Fibroblast of villous mesenchyme (primary cell): ENCODE data around the gene SLC22A5. TPM values are rescaled to one million over a fixed set of nuclear protein-coding genes. Genes with fewer than 3 reads are reported as not detected.

ENCODE experiments used
- DNase-seq: peaks from one replicate; pipeline ENCODE4 v3.0.0-alpha.2; 2010; ENCODE audit warnings: low read depth
- H3K4me3 ChIP-seq: 2 replicates; pipeline ENCODE4 v1.5.1; 2011; ENCODE audit warnings: low read depth, mild to moderate bottlenecking, low read length
- CTCF ChIP-seq: IDR thresholded peaks from 2 replicates; pipeline ENCODE4 v1.5.1; 2012; ENCODE audit warnings: low read depth, mild to moderate bottlenecking, low read length; ENCODE audit not compliant: insufficient read depth
- total RNA-seq: library from RNA; depleted of rRNA; stranded (reverse); fragments of >200 nt; gene quantifications from 2 replicates; pipeline ENCODE4 v1.2.3, GENCODE V29; 2012

Gene SLC22A5
- total RNA-seq, 1 donor = 7.3 TPM

GRCh38 chr5:132385326-132386105 lies 16.0 kb downstream of the SLC22A5 start:
- no peak overlapping the region for H3K4me3 ChIP-seq
- peak; percentile 76 for DNase-seq
- TF ChIP-seq CTCF = peak; percentile 79

GRCh38 chr5:132386644-132387286 lies 17.3 kb downstream of the SLC22A5 start:
- H3K4me3 ChIP-seq = no peak overlapping the region
- peak; percentile 87 for TF ChIP-seq CTCF
- peak; percentile 80 for DNase-seq

GRCh38 chr5:132387640-132388117 lies 18.2 kb downstream of the SLC22A5 start:
- H3K4me3 ChIP-seq = no peak overlapping the region
- no peak for TF ChIP-seq CTCF
- DNase-seq = peak; percentile 100

- no peak overlapping the region for H3K4me3 ChIP-seq
- DNase-seq = peak; percentile 90
- no peak for TF ChIP-seq CTCF
Observed at GRCh38 chr5:132388244-132389050, 18.9 kb downstream of the SLC22A5 start.

- no peak overlapping the region for H3K4me3 ChIP-seq
- DNase-seq = peak; percentile 28
- no peak for TF ChIP-seq CTCF
Observed at GRCh38 chr5:132389051-132389331, 19.5 kb downstream of the SLC22A5 start.

GRCh38 chr5:132389585-132390286 lies 20.2 kb downstream of the SLC22A5 start:
- no peak for TF ChIP-seq CTCF
- H3K4me3 ChIP-seq = no peak overlapping the region
- DNase-seq = peak; percentile 99
